ENCODE data around the gene PIGH. TPM values are rescaled to one million over a fixed set of nuclear protein-coding genes. Genes with fewer than 3 reads are reported as not detected.
"Not testable (repeated sequence)": the region's sequence is repeated elsewhere in the genome, so short reads cannot be mapped to it uniquely, and the experiment has no call there.

The PIGH gene
- total and polyA plus RNA-seq, 11 donors = 8.0 to 30.0 (median 11.4) TPM

GRCh38 chr14:67609642-67610310, 9.7 kb upstream of the PIGH start:
- TF ChIP-seq CTCF (IDR thresholded peaks at IDR 0.05) (no peak), POLR2A (IDR thresholded peaks at IDR 0.05) (no peak)
- DNase-seq = no peak
- peaks cover 0 to 20% (median 0%) of the 10 kb centered on the region in 9 donors for H3K27me3 ChIP-seq
- no peaks in the 10 kb centered on the region for H3K4me1 ChIP-seq
- H3K4me3 ChIP-seq = no peak overlapping the region
- no peak for ATAC-seq
- H3K36me3 ChIP-seq = no peaks in the 10 kb centered on the region
- no peak overlapping the region for H3K27ac ChIP-seq
- H3K9me3 ChIP-seq = no peaks in the 10 kb centered on the region
- WGBS, 4 donors = 67 to 81% (median 79%) methylated on average over 10 of the region's 10 CpGs
- intact Hi-C loops (cut with DNase I) = loop anchor here in 1 of 10 donors (10.0 kb wide), 1 partner anchor 95 kb away; the partner anchor contains the start of gene RDH12

GRCh38 chr14:67607646-67608045, 7.6 kb upstream of the PIGH start:
- TF ChIP-seq CTCF (IDR thresholded peaks at IDR 0.05) = no peak
- no peak for TF ChIP-seq POLR2A (IDR thresholded peaks at IDR 0.05)
- H3K36me3 ChIP-seq = no peaks in the 10 kb centered on the region
- no peaks in the 10 kb centered on the region for H3K9me3 ChIP-seq
- H3K27me3 ChIP-seq = peaks cover 0 to 20% (median 0%) of the 10 kb centered on the region in 9 donors
- no peak overlapping the region for H3K27ac ChIP-seq
- WGBS, 4 donors = 71 to 80% (median 73%) methylated on average over 5 of the region's 5 CpGs
- ATAC-seq = no peak
- DNase-seq = no peak
- no peaks in the 10 kb centered on the region for H3K4me1 ChIP-seq
- H3K4me3 ChIP-seq = no peak overlapping the region
- intact Hi-C loops (cut with DNase I) = no loop called here

GRCh38 chr14:67602995-67603545, 3.0 kb upstream of the PIGH start:
- no peak for TF ChIP-seq POLR2A (IDR thresholded peaks at IDR 0.05)
- peaks cover 0 to 9% (median 0%) of the 10 kb centered on the region in 9 donors for H3K27me3 ChIP-seq
- no peak for DNase-seq
- peaks cover 0 to 16% (median 6%) of the 10 kb centered on the region in 12 donors for H3K4me1 ChIP-seq
- H3K4me3 ChIP-seq = no peak overlapping the region
- 60 to 69% (median 63%) methylated on average over 5 of the region's 5 CpGs for WGBS, 4 donors
- no peak overlapping the region for H3K27ac ChIP-seq
- no peaks in the 10 kb centered on the region for H3K36me3 ChIP-seq
- no peak for ATAC-seq
- intact Hi-C loops (cut with DNase I) = loop anchor here in 1 of 10 donors (5.0 kb wide), 1 partner anchor 64 kb away; no protein-coding TSS in a partner anchor
- no peaks in the 10 kb centered on the region for H3K9me3 ChIP-seq

- H3K27ac ChIP-seq = no peak overlapping the region
- intact Hi-C loops (cut with DNase I) = loop anchor here in 1 of 10 donors (5.0 kb wide), 1 partner anchor 65 kb away; no protein-coding TSS in a partner anchor
- H3K4me1 ChIP-seq = peaks cover 0 to 16% (median 6%) of the 10 kb centered on the region in 12 donors
- no peak overlapping the region for H3K4me3 ChIP-seq
- ATAC-seq (no peak), DNase-seq (no peak)
- TF ChIP-seq CTCF (IDR thresholded peaks at IDR 0.05) (no peak), POLR2A (IDR thresholded peaks at IDR 0.05) (no peak)
- WGBS, 4 donors = 55 to 65% (median 58%) methylated on average over 7 of the region's 7 CpGs
- H3K9me3 ChIP-seq = no peaks in the 10 kb centered on the region
- H3K36me3 ChIP-seq = no peaks in the 10 kb centered on the region
- H3K27me3 ChIP-seq = peaks cover 0 to 3% (median 0%) of the 10 kb centered on the region in 9 donors
Observed at GRCh38 chr14:67602076-67602475, 2.0 kb upstream of the PIGH start.

GRCh38 chr14:67600562-67600974, 500 bp upstream of the PIGH start:
- intact Hi-C loops (cut with DNase I) = loop anchor here in 2 of 10 donors (2.0 to 5.0 kb wide), 2 partner anchors 67 to 74 kb away; partner anchors contain the start of gene VTI1B (in 1 of the 2)
- DNase-seq, H3K9me3 ChIP-seq, H3K27me3 ChIP-seq, H3K36me3 ChIP-seq, ATAC-seq: not testable (repeated sequence)
- 80 to 92% (median 86%) methylated on average over 19 to 21 of the region's 21 CpGs for WGBS, 4 donors
- peaks cover 0 to 16% (median 6%) of the 10 kb centered on the region in 12 donors for H3K4me1 ChIP-seq
- peak overlapping the region; percentile 55 to 99 (median 83) for H3K4me3 ChIP-seq
- peak overlapping the region in 11 of 12 donors; percentile 73 to 93 (median 85) for H3K27ac ChIP-seq
